GM10248 (cell line): ENCODE measurements around the gene OLFM1.

Source experiments
- CTCF ChIA-PET: fragments of 300-600 bp; sonication (Branson Sonifier 250); formaldehyde crosslinking; extraction: SDS; loops from one replicate; lab custom pipeline; 2021; ENCODE audit warnings: antibody characterized with exemption; lab: Yijun Ruan, JAX
- POLR2A ChIA-PET: fragments of 350-650 bp; sonication (Branson Sonifier 250); formaldehyde crosslinking; extraction: SDS; loops from one replicate; lab custom pipeline; 2020; ENCODE audit warnings: antibody characterized with exemption; lab: Yijun Ruan, JAX
- DNase-seq: peaks from one replicate; pipeline ENCODE4 v3.0.0; 2012; ENCODE audit errors: extremely low spot score
- TF ChIP-seq, protein P1 (sequence below): IDR thresholded peaks from 2 replicates; pipeline ENCODE4 v1.5.1; 2012; ENCODE audit warnings: mild to moderate bottlenecking, low read depth; ENCODE audit errors: extremely low read depth, missing control alignments, control extremely low read depth

Gene OLFM1

DNA sequence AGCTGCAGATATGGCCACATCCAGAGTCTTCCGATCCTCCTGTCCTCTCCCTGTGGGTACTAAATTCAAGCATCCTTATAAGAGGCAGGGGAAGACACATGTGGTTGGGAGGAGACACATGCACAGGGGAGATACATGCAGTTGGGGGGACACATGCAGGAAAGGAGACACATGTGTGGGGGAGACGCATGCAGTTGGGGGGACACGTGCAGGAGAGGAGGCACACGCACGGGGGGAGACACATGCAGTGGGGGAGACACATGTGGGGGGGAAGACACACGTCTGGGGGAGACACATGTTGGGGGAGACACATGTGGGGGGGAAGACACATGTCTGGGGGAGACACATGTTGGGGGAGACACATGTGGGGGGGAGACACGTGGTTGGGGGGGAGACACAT lies 21.2 kb upstream of the OLFM1 start:
- TF ChIP-seq, protein P1, sequence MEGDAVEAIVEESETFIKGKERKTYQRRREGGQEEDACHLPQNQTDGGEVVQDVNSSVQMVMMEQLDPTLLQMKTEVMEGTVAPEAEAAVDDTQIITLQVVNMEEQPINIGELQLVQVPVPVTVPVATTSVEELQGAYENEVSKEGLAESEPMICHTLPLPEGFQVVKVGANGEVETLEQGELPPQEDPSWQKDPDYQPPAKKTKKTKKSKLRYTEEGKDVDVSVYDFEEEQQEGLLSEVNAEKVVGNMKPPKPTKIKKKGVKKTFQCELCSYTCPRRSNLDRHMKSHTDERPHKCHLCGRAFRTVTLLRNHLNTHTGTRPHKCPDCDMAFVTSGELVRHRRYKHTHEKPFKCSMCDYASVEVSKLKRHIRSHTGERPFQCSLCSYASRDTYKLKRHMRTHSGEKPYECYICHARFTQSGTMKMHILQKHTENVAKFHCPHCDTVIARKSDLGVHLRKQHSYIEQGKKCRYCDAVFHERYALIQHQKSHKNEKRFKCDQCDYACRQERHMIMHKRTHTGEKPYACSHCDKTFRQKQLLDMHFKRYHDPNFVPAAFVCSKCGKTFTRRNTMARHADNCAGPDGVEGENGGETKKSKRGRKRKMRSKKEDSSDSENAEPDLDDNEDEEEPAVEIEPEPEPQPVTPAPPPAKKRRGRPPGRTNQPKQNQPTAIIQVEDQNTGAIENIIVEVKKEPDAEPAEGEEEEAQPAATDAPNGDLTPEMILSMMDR, result no peak
- DNase-seq, result no peak
- POLR2A ChIA-PET, result no interaction called here
- CTCF ChIA-PET, result interaction anchor here (1.0 kb wide), 1 partner anchor 8 kb away, joined by 3 read pairs; no protein-coding TSS in a partner anchor

GRCh38 chr9:135067096-135067710 lies 20.3 kb upstream of the OLFM1 start:
- TF ChIP-seq, protein P1, result no peak
- CTCF ChIA-PET, result no interaction called here
- DNase-seq, result no peak
- POLR2A ChIA-PET, result no interaction called here

DNA sequence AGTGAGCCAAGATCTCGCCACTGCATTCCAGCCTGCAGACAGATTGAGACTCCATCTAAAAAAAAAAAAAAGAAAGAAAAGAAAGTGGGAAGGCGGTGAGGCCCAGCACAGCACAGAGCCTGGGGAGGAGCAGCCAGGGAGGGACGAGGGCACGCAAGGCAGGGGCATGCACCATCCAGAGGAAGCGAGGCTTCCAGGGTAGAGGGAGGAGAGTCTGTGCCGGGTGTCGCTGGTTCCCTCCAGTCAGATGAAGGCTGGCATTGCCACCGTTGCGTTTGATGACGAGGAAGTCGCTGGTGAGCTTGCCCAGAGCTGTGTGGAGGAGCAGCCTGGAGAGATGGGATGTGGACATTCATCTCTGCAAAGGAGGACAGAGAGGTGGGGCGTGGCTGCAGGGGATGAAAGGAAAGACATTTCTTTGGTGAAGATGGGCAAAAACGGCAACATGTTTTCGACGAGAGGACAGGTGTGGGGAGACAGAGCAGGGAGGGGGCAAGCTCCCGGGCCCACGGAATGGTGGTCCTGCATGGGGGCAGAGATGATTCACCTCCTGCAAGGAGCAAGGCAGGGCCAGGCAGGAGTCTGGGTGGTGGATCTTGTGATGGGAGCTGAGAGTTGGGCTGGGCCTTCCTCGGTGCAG lies 18.6 kb upstream of the OLFM1 start:
- no peak for DNase-seq

DNA sequence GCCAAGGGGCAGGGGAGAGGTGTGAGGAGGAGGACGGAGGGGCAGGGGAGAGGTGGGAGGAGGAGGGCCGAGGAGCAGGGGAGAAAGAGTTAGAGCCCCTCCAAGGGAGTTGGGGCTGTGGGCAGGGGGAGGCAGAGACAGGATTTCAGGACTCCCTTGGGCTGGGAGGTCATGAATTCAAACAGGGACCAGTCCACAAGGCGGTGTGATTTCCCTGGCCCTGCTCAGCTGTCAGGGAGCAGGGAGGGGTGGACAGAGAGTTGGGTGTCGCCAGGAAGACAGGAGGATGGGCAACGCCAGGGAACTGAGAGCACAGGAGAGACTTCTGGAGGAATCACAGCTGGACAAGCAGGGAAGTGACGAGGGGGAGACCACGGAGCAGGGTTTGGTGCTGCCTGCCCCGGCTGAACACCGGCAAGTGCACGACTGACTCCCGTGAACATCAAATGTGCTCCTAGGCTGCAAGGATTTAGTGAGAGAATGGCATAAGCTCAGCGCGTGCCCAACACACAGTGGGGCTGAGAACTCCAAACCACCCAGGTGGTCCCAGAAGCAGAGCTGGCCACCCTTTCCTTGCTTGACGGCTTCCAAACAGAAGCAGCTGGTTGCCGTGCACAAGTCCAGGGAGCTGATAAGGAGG lies 17.8 kb upstream of the OLFM1 start:
- POLR2A ChIA-PET, result no interaction called here

More for the DNA sequence above, 18.6 kb upstream of the OLFM1 start:
- ChIA-PET CTCF (no interaction called here), POLR2A (no interaction called here)
- TF ChIP-seq, protein P1, result no peak

DNA sequence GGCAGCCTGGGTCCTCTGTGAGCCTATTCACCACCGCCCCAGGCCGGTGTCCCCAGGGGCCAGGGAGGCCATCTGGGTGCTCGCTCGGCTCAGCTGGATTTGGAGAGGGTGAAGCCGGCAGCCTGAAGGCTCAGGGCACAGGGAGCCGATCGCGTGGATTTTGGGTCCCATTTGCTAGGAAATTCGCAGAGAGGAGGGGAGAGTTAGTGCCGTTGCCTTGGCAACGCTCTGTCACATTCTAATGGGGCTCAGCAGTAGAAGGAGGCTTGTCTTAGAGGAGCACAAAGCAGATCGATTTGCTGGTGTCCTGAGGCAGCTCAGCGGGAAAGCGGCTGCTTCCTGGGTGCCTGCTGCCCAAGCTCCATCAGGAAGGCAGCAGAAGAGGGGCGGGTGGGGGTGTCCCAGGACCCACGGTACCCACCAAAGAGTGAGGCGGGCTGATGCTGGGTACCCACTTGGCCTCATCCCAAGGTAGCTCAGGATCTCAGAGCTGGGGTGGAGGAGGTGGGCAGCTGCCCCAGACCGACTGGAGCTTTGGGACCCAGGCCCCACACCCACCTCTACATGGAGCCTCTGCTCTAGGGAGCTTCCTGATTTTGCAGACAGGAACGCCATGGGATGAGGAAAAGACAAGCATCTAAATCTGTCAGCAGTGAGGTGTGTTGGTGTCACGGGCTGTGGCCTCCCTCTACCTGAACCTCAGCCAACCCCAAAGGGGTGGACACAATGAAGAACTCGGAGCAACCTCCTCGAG lies 17.1 kb upstream of the OLFM1 start:
- ChIA-PET CTCF (no interaction called here), POLR2A (no interaction called here)
- no peak for DNase-seq
- TF ChIP-seq, protein P1, result no peak

More for the DNA sequence above, 17.8 kb upstream of the OLFM1 start:
- CTCF ChIA-PET, result no interaction called here
- TF ChIP-seq, protein P1, result no peak
- DNase-seq, result no peak
